Type B pancreatic cell (in vitro differentiated cells): ENCODE measurements around the gene PDS5A. TPM values are rescaled to one million over a fixed set of nuclear protein-coding genes. Genes with fewer than 3 reads are reported as not detected.

Source experiments
- DNase-seq: peaks from one replicate; pipeline ENCODE4 v3.0.0; 2021; ENCODE audit warnings: mixed read lengths; ENCODE audit not compliant: unreplicated experiment; ENCODE audit errors: extremely low spot score
- H3K27ac Mint-ChIP-seq: 2 replicates; pipeline ENCODE4 v1.8.0; 2021; ENCODE audit warnings: mild to moderate bottlenecking, mixed read lengths
- H3K27me3 Mint-ChIP-seq: 2 replicates; pipeline ENCODE4 v1.8.0; 2021; ENCODE audit warnings: mixed read lengths
- H3K36me3 Mint-ChIP-seq: 2 replicates; pipeline ENCODE4 v1.8.0; 2021; ENCODE audit warnings: mixed read lengths
- H3K4me1 Mint-ChIP-seq: one replicate; pipeline ENCODE4 v1.8.0; 2021; ENCODE audit warnings: mixed read lengths; ENCODE audit not compliant: unreplicated experiment
- H3K4me3 Mint-ChIP-seq: 2 replicates; pipeline ENCODE4 v1.8.0; 2021; ENCODE audit warnings: mild to moderate bottlenecking, mixed read lengths
- H3K9me3 Mint-ChIP-seq: 2 replicates; pipeline ENCODE4 v1.8.0; 2021; ENCODE audit warnings: mixed read lengths
- CTCF ChIP-seq: fragments of 200-600 bp; sonication (generic); conservative IDR thresholded peaks from 2 replicates; pipeline ENCODE4 v1.5.0; 2021; ENCODE audit warnings: antibody characterized with exemption, mild to moderate bottlenecking
- total RNA-seq: library from RNA; stranded (reverse); gene quantifications from 2 replicates; pipeline ENCODE4 v1.2.1, GENCODE V29; 2021; ENCODE audit warnings: low replicate concordance

Gene PDS5A
- total RNA-seq, 1 donor from 2014 or later: 73.3 TPM

- peaks cover 10% of the 10 kb centered on the region for H3K36me3 Mint-ChIP-seq
- TF ChIP-seq CTCF: no peak
Observed at GRCh38 chr4:39937683-39938268, 39.9 kb downstream of the PDS5A start.

GRCh38 chr4:39936565-39937418 lies 40.9 kb downstream of the PDS5A start:
- DNase-seq: peak; percentile 13
- Mint-ChIP-seq H3K9me3 (no peaks in the 10 kb centered on the region), H3K4me3 (no peak overlapping the region), H3K27ac (peak overlapping the region; percentile 25), H3K4me1 (peaks cover 35% of the 10 kb centered on the region), H3K36me3 (peaks cover 10% of the 10 kb centered on the region), H3K27me3 (no peaks in the 10 kb centered on the region)
- TF ChIP-seq CTCF: no peak

More at GRCh38 chr4:39937683-39938268, 39.9 kb downstream of the PDS5A start:
- H3K27ac Mint-ChIP-seq: no peak overlapping the region
- H3K4me1 Mint-ChIP-seq: peaks cover 35% of the 10 kb centered on the region
- no peaks in the 10 kb centered on the region for H3K27me3 Mint-ChIP-seq
- H3K4me3 Mint-ChIP-seq: no peak overlapping the region
- peak; percentile 13 for DNase-seq
- no peaks in the 10 kb centered on the region for H3K9me3 Mint-ChIP-seq

- H3K27ac Mint-ChIP-seq: peak overlapping the region; percentile 75
Observed at GRCh38 chr4:39933671-39934590, 43.8 kb downstream of the PDS5A start.

GRCh38 chr4:39932776-39933402 lies 44.8 kb downstream of the PDS5A start:
- H3K36me3 Mint-ChIP-seq: peaks cover 8% of the 10 kb centered on the region
- H3K27ac Mint-ChIP-seq: peak overlapping the region; percentile 50
- DNase-seq: peak; percentile 25
- no peak for TF ChIP-seq CTCF
- no peaks in the 10 kb centered on the region for H3K27me3 Mint-ChIP-seq
- no peaks in the 10 kb centered on the region for H3K9me3 Mint-ChIP-seq
- H3K4me3 Mint-ChIP-seq: no peak overlapping the region
- peaks cover 38% of the 10 kb centered on the region for H3K4me1 Mint-ChIP-seq

More at GRCh38 chr4:39933671-39934590, 43.8 kb downstream of the PDS5A start:
- peaks cover 38% of the 10 kb centered on the region for H3K4me1 Mint-ChIP-seq
- peaks cover 10% of the 10 kb centered on the region for H3K36me3 Mint-ChIP-seq
- H3K27me3 Mint-ChIP-seq: no peaks in the 10 kb centered on the region
- no peak for DNase-seq
- H3K9me3 Mint-ChIP-seq: no peaks in the 10 kb centered on the region
- TF ChIP-seq CTCF: no peak
- no peak overlapping the region for H3K4me3 Mint-ChIP-seq

GRCh38 chr4:39931441-39931901 lies 46.2 kb downstream of the PDS5A start:
- Mint-ChIP-seq H3K9me3 (no peaks in the 10 kb centered on the region), H3K27me3 (no peaks in the 10 kb centered on the region), H3K27ac (peak overlapping the region; percentile 28), H3K4me3 (no peak overlapping the region), H3K36me3 (peaks cover 7% of the 10 kb centered on the region), H3K4me1 (peaks cover 34% of the 10 kb centered on the region)
- no peak for DNase-seq
- TF ChIP-seq CTCF: no peak
